Activated B cell treated with CpG ODN at 0.5 μM for 24 hours (primary cell): ENCODE results near the gene SPATA32. TPM values are rescaled to one million over a fixed set of nuclear protein-coding genes. Genes with fewer than 3 reads are reported as not detected.

ENCODE experiments used
- ATAC-seq: fragments of 200-7000 bp; cut with Tn5 transposase; one replicate; pipeline ENCODE4 v1.10.0; 2021; ENCODE audit warnings: low read depth, mild to moderate bottlenecking, moderate library complexity
- CTCF ChIA-PET: fragments of 350-600 bp; sonication (Branson Sonifier 250); formaldehyde crosslinking; loops from one replicate; lab custom pipeline; 2021; ENCODE audit warnings: antibody characterized with exemption; lab: Charles Lee
- POLR2A ChIA-PET: fragments of 350-600 bp; sonication (Branson Sonifier 250); formaldehyde crosslinking; loops from one replicate; lab custom pipeline; 2021; ENCODE audit warnings: antibody characterized with exemption; lab: Charles Lee
- DNase-seq: peaks from one replicate; pipeline ENCODE4 v3.0.0; 2022
- H3K27ac Mint-ChIP-seq: one replicate; pipeline ENCODE4 v1.8.0; 2020; ENCODE audit warnings: mixed read lengths
- H3K27me3 Mint-ChIP-seq: one replicate; pipeline ENCODE4 v1.8.0; 2021; ENCODE audit warnings: mixed read lengths
- H3K36me3 Mint-ChIP-seq: one replicate; pipeline ENCODE4 v1.8.0; 2021; ENCODE audit warnings: low read depth, mixed read lengths
- H3K4me1 Mint-ChIP-seq: one replicate; pipeline ENCODE4 v1.8.0; 2021; ENCODE audit warnings: mixed read lengths
- H3K4me3 Mint-ChIP-seq: one replicate; pipeline ENCODE4 v1.8.0; 2020; ENCODE audit warnings: mild to moderate bottlenecking, mixed read lengths
- H3K9me3 Mint-ChIP-seq: one replicate; pipeline ENCODE4 v1.8.0; 2020; ENCODE audit warnings: mixed read lengths
- intact Hi-C: fragments of 100-400 bp; cut with micrococcal nuclease; formaldehyde crosslinking; loops from one replicate; pipeline ENCODE4 v1.15.1; 2024
- total RNA-seq: library from RNA; stranded (reverse); gene quantifications from 2 replicates; pipeline ENCODE4 v1.2.3, GENCODE V29; 2022
- TF ChIP-seq, protein P1 (sequence below): fragments of 200-600 bp; IDR thresholded peaks from one replicate; pipeline ENCODE4 v1.8.0; 2022; ENCODE audit warnings: antibody characterized with exemption, mild to moderate bottlenecking

The SPATA32 gene
- total RNA-seq, 1 donor from 2014 or later = 0.27 TPM

DNA sequence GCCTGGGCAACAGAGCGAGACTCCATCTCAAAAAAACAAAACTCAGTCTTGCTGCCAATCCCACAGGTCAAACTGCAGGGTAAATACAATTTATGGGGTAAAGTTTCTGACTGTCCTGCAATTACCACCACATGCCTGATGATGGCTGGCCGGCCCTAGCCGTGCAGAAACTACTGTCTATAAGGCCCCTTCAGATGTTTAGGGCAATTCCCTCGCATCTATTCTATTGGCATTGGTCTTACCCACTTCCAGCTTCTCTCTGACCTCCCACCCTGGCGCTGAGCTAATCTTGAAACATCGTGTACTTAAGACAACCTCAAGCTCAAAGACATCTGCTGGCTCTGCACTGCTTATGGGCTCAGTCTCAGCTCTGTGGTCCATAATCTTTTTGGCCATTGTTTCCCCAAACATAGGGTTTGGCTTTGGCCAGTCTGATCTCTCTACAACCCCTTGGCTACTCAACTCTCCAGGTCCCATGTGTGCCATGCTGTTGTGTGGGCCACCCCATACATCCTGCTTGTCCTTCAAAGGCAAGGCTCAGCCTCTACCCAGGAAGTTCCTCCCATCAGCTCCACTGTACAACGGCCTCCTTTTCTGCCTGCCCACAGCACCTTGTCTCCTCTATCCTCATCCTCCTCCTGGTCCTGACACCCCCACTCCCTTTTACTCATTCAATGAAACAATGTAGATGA is 38.3 kb upstream of the SPATA32 start:
- Mint-ChIP-seq H3K27ac (peak overlapping the region; percentile 81), H3K4me3 (peak overlapping the region; percentile 44), H3K9me3 (no peaks in the 10 kb centered on the region), H3K36me3 (peaks cover 32% of the 10 kb centered on the region), H3K4me1 (peaks cover 96% of the 10 kb centered on the region), H3K27me3 (no peaks in the 10 kb centered on the region)
- intact Hi-C loops = no loop called here
- ATAC-seq (no peak), DNase-seq (no peak)
- CTCF ChIA-PET = interaction anchor here (0.8 to 6.1 kb wide), 3 partner anchors 11 to 81 kb away, joined by 3 to 38 read pairs (median 4); no protein-coding TSS in a partner anchor
- TF ChIP-seq, protein P1, sequence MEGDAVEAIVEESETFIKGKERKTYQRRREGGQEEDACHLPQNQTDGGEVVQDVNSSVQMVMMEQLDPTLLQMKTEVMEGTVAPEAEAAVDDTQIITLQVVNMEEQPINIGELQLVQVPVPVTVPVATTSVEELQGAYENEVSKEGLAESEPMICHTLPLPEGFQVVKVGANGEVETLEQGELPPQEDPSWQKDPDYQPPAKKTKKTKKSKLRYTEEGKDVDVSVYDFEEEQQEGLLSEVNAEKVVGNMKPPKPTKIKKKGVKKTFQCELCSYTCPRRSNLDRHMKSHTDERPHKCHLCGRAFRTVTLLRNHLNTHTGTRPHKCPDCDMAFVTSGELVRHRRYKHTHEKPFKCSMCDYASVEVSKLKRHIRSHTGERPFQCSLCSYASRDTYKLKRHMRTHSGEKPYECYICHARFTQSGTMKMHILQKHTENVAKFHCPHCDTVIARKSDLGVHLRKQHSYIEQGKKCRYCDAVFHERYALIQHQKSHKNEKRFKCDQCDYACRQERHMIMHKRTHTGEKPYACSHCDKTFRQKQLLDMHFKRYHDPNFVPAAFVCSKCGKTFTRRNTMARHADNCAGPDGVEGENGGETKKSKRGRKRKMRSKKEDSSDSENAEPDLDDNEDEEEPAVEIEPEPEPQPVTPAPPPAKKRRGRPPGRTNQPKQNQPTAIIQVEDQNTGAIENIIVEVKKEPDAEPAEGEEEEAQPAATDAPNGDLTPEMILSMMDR = no peak
- POLR2A ChIA-PET = interaction anchor here (1.2 to 12.5 kb wide), 4 partner anchors 9 to 74 kb away, joined by 3 to 436 read pairs (median 16); partner anchors contain the start of gene MAP3K14

DNA sequence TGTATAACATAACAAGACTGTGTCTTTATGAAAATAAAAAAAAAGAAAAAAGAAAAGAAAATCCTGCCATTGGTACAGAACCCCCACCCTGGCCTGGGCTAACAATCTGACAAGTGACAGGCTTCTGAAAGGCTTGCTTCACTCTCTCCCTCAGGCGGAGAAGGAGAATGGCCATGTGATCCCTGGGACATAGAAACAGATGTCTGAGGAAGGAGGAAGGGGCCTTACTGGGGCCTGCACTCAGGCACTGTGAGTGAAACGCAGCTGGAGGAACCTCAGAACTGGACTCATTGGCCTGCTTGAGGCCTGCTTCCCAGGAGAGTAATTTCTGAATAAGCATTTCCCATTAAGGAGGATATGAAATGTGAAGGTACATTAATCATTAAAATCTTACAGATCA is 37.5 kb upstream of the SPATA32 start:
- peak overlapping the region; percentile 42 for H3K4me3 Mint-ChIP-seq
- CTCF ChIA-PET = interaction anchor here (0.6 to 6.1 kb wide), 4 partner anchors 12 to 23 kb away, joined by 3 to 38 read pairs (median 6); partner anchors contain the start of gene MAP3K14
- H3K4me1 Mint-ChIP-seq = peaks cover 99% of the 10 kb centered on the region

DNA sequence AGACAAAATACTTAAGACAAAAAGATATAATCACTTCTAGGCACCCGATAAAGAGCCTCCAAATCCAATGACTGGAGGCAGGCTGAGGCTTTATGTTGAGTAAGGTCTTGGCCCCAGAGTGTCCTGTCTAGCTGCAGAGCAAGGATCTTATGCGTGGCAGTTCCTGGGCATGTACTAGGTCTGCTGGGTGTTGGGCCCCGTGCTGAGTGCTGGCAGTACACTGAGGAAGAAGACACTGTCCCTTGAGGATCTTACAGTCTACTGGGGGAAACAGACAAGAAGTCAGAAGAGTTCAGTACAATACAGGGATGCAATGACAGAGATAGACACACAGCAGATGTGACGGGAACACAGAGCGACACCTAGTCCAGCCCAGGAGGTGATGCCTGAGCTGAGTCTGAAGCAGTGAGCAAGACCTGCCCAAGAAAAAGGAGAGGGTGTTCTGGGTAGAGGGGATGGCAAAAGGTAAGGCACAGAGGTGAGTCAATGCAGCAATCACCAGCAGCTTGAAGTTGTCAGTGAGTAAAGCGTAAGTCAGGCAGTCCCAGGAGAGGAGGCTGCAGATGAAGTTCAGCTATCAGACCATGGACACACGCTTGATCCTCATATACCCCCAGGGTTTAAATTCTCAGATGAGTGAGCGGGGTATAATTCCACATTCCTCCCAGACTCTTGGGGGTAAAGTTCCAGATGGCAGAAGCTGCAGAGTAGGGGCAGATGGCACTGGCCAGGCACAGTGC is 36.8 kb upstream of the SPATA32 start:
- intact Hi-C loops = loop anchor here (5.0 kb wide), 1 partner anchor 34 kb away; no protein-coding TSS in a partner anchor
- DNase-seq = no peak
- ChIA-PET POLR2A (interaction anchor here (0.5 to 12.5 kb wide), 11 partner anchors 9 to 151 kb away, joined by 3 to 436 read pairs (median 8); partner anchors contain the start of gene MAP3K14), CTCF (interaction anchor here (0.6 to 6.1 kb wide), 4 partner anchors 13 to 22 kb away, joined by 3 to 38 read pairs (median 6); partner anchors contain the start of gene MAP3K14)
- H3K9me3 Mint-ChIP-seq = no peaks in the 10 kb centered on the region
- TF ChIP-seq, protein P1 = no peak
- peaks cover 35% of the 10 kb centered on the region for H3K36me3 Mint-ChIP-seq
- peak overlapping the region; percentile 42 for H3K4me3 Mint-ChIP-seq
- peaks cover 99% of the 10 kb centered on the region for H3K4me1 Mint-ChIP-seq
- H3K27me3 Mint-ChIP-seq = no peaks in the 10 kb centered on the region
- H3K27ac Mint-ChIP-seq = peak overlapping the region; percentile 81
- peak; percentile 48 for ATAC-seq

More for the DNA sequence above, 37.5 kb upstream of the SPATA32 start:
- Mint-ChIP-seq H3K9me3 (no peaks in the 10 kb centered on the region), H3K27ac (peak overlapping the region; percentile 81), H3K36me3 (peaks cover 33% of the 10 kb centered on the region), H3K27me3 (no peaks in the 10 kb centered on the region)
- no peak for DNase-seq
- TF ChIP-seq, protein P1 = no peak
- POLR2A ChIA-PET = interaction anchor here (0.5 to 12.5 kb wide), 12 partner anchors 8 to 129 kb away, joined by 3 to 436 read pairs (median 6); partner anchors contain the start of gene MAP3K14
- ATAC-seq = no peak
- intact Hi-C loops = loop anchor here (5.0 kb wide), 1 partner anchor 33 kb away; no protein-coding TSS in a partner anchor

DNA sequence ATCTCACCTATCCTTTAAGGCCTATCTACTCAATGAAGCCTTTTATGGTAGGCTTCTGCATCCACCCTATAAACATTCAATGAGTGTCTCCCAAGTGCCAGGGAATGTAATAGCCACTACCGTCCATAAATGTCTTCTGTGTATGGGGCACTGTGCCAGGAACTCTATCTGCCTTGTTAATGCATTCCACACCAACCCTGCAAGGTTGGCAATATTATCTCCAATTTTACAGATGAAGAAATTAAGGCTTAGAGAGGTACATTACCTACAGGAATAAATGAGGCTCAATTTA is 34.9 kb upstream of the SPATA32 start:
- TF ChIP-seq, protein P1 = no peak
- ChIA-PET POLR2A (interaction anchor here (1.0 to 15.1 kb wide), 6 partner anchors 9 to 136 kb away, joined by 3 to 291 read pairs (median 14); partner anchors contain the start of genes HEXIM2 and MAP3K14), CTCF (interaction anchor here (2.1 to 2.6 kb wide), 3 partner anchors 15 to 88 kb away, joined by 10 to 17 read pairs (median 14); partner anchors contain the start of gene MAP3K14)
- DNase-seq (no peak), ATAC-seq (no peak)
- Mint-ChIP-seq H3K4me1 (peaks cover 100% of the 10 kb centered on the region), H3K27me3 (no peaks in the 10 kb centered on the region), H3K4me3 (peak overlapping the region; percentile 70), H3K27ac (peak overlapping the region; percentile 92), H3K9me3 (no peaks in the 10 kb centered on the region), H3K36me3 (peaks cover 40% of the 10 kb centered on the region)
- intact Hi-C loops = loop anchor here (1.0 to 5.0 kb wide), 4 partner anchors 11 to 36 kb away; partner anchors contain the start of gene MAP3K14
